Vagina (tissue), 2 donors: Measurements from ENCODE around the gene CALML3. TPM values are rescaled to one million over a fixed set of nuclear protein-coding genes. Genes with fewer than 3 reads are reported as not detected.
"Not testable (repeated sequence)": the region's sequence is repeated elsewhere in the genome, so short reads cannot be mapped to it uniquely, and the experiment has no call there.

Experiments used
- DNase-seq, 2 donors: peaks; one replicate each; pipeline ENCODE4 v3.0.0-alpha.2; 2017; ENCODE audit errors: extremely low spot score in 2 of 2
- H3K27ac ChIP-seq: fragments of 200-600 bp; sonication (generic); one replicate; pipeline ENCODE4 v1.5.1; 2019
- H3K27me3 ChIP-seq: fragments of 200-600 bp; sonication (generic); one replicate; pipeline ENCODE4 v1.5.1; 2019
- H3K36me3 ChIP-seq, 2 donors: fragments of 200-600 bp; sonication (generic); one replicate each; pipeline ENCODE4 v1.5.1; 2017 to 2019
- H3K4me1 ChIP-seq: fragments of 200-600 bp; sonication (generic); one replicate; pipeline ENCODE4 v1.5.1; 2019
- H3K4me3 ChIP-seq, 2 donors: fragments of 200-600 bp; sonication (generic); 1 replicate in 1 of 2; 2 replicates in 1 of 2; pipeline ENCODE4 v1.5.1; 2016 to 2019
- H3K9me3 ChIP-seq: fragments of 200-600 bp; sonication (generic); one replicate; pipeline ENCODE4 v1.5.1; 2019
- CTCF ChIP-seq, 3 experiments: fragments of 450-650 bp in 2 of 3; fragments of 200-600 bp in 1 of 3; sonication (generic) in 1 of 3; IDR thresholded peaks; one replicate each; pipeline ENCODE4 v1.5.1; 2017 to 2019; ENCODE audit warnings: antibody characterized with exemption in 3 of 3, mild to moderate bottlenecking in 2 of 3, moderate library complexity in 2 of 3
- POLR2A ChIP-seq, 2 donors: fragments of 450-650 bp; IDR thresholded peaks; one replicate each; pipeline ENCODE4 v1.6.1; 2017; ENCODE audit warnings: antibody characterized with exemption in 2 of 2, mild to moderate bottlenecking in 2 of 2, moderate library complexity in 2 of 2
- POLR2AphosphoS5 ChIP-seq, 2 donors: sonication (generic); formaldehyde crosslinking; IDR thresholded peaks; one replicate each; pipeline ENCODE4 v1.9.0; 2017; ENCODE audit warnings: antibody characterized with exemption in 2 of 2, mild to moderate bottlenecking in 2 of 2, low read depth in 1 of 2; ENCODE audit not compliant: insufficient read depth in 1 of 2
- intact Hi-C: fragments of 100-400 bp; cut with DNase I; formaldehyde crosslinking; loops from one replicate; pipeline ENCODE4 v1.15.1; 2023
- total RNA-seq: library from RNA; depleted of rRNA; stranded (reverse); fragments of >200 nt; gene quantifications from one replicate; pipeline ENCODE4 v1.2.3, GENCODE V29; 2016

CALML3 gene
- total RNA-seq, 1 donor from 2014 or later, result 50.6 TPM

- intact Hi-C loops, result no loop called here
- Histone ChIP-seq H3K4me3 (no peak overlapping the region), H3K9me3 (no peaks in the 10 kb centered on the region), H3K4me1 (peaks cover 25% of the 10 kb centered on the region), H3K27ac (no peak overlapping the region), H3K36me3 (no peaks in the 10 kb centered on the region), H3K27me3 (no peaks in the 10 kb centered on the region)
- DNase-seq, result no peak
- no peak for TF ChIP-seq POLR2A (IDR thresholded peaks at IDR 0.05)
- TF ChIP-seq CTCF (IDR thresholded peaks at IDR 0.05), result no peak
- no peak for TF ChIP-seq POLR2AphosphoS5 (IDR thresholded peaks at IDR 0.05; ENCODE audit: insufficient read depth in 1 of 2, low read depth in 1 of 2)
Measured at GRCh38 chr10:5556576-5556975, 31.8 kb downstream of the CALML3 start.

GRCh38 chr10:5557040-5557721, 32.4 kb downstream of the CALML3 start:
- H3K9me3 ChIP-seq, result no peaks in the 10 kb centered on the region
- H3K4me3 ChIP-seq, result no peak overlapping the region
- peaks cover 25% of the 10 kb centered on the region for H3K4me1 ChIP-seq
- no peak for DNase-seq
- no peaks in the 10 kb centered on the region for H3K27me3 ChIP-seq
- intact Hi-C loops, result no loop called here
- H3K27ac ChIP-seq, result no peak overlapping the region
- TF ChIP-seq POLR2AphosphoS5 (IDR thresholded peaks at IDR 0.05; ENCODE audit: insufficient read depth in 1 of 2, low read depth in 1 of 2), result no peak
- TF ChIP-seq CTCF (IDR thresholded peaks at IDR 0.05), result no peak
- TF ChIP-seq POLR2A (IDR thresholded peaks at IDR 0.05), result no peak
- H3K36me3 ChIP-seq, result no peaks in the 10 kb centered on the region

- Histone ChIP-seq H3K27ac (no peak overlapping the region), H3K4me3 (no peak overlapping the region), H3K4me1 (peaks cover 25% of the 10 kb centered on the region), H3K36me3 (no peaks in the 10 kb centered on the region), H3K27me3 (no peaks in the 10 kb centered on the region), H3K9me3 (no peaks in the 10 kb centered on the region)
- intact Hi-C loops, result no loop called here
- DNase-seq, result no peak
- TF ChIP-seq POLR2AphosphoS5 (IDR thresholded peaks at IDR 0.05; ENCODE audit: insufficient read depth in 1 of 2, low read depth in 1 of 2) (no peak), POLR2A (IDR thresholded peaks at IDR 0.05) (no peak), CTCF (IDR thresholded peaks at IDR 0.05) (no peak)
Measured at GRCh38 chr10:5557799-5558771, 33.3 kb downstream of the CALML3 start.

GRCh38 chr10:5559022-5559421, 34.3 kb downstream of the CALML3 start:
- H3K4me1 ChIP-seq, result peaks cover 26% of the 10 kb centered on the region
- DNase-seq, H3K27ac ChIP-seq, H3K4me3 ChIP-seq, H3K9me3 ChIP-seq, intact Hi-C loops, H3K27me3 ChIP-seq, H3K36me3 ChIP-seq: not testable (repeated sequence)

- Histone ChIP-seq H3K9me3 (no peaks in the 10 kb centered on the region), H3K4me3 (no peak overlapping the region), H3K4me1 (peaks cover 26% of the 10 kb centered on the region), H3K27ac (no peak overlapping the region), H3K27me3 (no peaks in the 10 kb centered on the region), H3K36me3 (no peaks in the 10 kb centered on the region)
- no peak for TF ChIP-seq CTCF (IDR thresholded peaks at IDR 0.05)
- intact Hi-C loops, result no loop called here
- no peak for DNase-seq
Measured at GRCh38 chr10:5559642-5560141, 34.9 kb downstream of the CALML3 start.
